GM12873 (cell line): Measurements from ENCODE around the gene TEAD1.

Experiments used
- TF ChIP-seq, protein P1 (sequence below): IDR thresholded peaks from 2 replicates; pipeline ENCODE4 v1.5.1; 2012; ENCODE audit warnings: low read depth, mild to moderate bottlenecking, moderate library complexity, low read length, control low read depth; ENCODE audit not compliant: insufficient read depth; ENCODE audit errors: missing control alignments

The TEAD1 gene

DNA sequence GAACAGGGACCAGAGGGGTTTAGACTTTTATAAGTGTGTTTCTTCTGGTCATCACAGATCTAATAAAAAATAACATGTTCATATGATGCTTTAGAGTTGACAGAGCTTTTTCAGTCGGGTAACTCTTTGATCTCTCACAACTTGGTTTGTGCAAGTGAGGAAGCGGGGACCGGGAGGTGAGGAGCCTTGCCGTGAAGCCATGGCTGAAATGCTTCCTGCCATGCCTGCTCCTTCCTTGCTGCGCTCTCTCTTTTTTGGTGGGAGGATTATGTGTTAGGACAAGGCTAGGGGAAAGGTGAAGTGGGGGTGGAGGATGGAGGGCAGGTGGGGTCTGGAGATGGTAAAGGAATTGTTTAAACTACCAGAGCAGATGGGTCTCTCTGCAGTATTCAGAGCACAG is 23.8 kb downstream of the TEAD1 start:
- TF ChIP-seq, protein P1, sequence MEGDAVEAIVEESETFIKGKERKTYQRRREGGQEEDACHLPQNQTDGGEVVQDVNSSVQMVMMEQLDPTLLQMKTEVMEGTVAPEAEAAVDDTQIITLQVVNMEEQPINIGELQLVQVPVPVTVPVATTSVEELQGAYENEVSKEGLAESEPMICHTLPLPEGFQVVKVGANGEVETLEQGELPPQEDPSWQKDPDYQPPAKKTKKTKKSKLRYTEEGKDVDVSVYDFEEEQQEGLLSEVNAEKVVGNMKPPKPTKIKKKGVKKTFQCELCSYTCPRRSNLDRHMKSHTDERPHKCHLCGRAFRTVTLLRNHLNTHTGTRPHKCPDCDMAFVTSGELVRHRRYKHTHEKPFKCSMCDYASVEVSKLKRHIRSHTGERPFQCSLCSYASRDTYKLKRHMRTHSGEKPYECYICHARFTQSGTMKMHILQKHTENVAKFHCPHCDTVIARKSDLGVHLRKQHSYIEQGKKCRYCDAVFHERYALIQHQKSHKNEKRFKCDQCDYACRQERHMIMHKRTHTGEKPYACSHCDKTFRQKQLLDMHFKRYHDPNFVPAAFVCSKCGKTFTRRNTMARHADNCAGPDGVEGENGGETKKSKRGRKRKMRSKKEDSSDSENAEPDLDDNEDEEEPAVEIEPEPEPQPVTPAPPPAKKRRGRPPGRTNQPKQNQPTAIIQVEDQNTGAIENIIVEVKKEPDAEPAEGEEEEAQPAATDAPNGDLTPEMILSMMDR: no peak

DNA sequence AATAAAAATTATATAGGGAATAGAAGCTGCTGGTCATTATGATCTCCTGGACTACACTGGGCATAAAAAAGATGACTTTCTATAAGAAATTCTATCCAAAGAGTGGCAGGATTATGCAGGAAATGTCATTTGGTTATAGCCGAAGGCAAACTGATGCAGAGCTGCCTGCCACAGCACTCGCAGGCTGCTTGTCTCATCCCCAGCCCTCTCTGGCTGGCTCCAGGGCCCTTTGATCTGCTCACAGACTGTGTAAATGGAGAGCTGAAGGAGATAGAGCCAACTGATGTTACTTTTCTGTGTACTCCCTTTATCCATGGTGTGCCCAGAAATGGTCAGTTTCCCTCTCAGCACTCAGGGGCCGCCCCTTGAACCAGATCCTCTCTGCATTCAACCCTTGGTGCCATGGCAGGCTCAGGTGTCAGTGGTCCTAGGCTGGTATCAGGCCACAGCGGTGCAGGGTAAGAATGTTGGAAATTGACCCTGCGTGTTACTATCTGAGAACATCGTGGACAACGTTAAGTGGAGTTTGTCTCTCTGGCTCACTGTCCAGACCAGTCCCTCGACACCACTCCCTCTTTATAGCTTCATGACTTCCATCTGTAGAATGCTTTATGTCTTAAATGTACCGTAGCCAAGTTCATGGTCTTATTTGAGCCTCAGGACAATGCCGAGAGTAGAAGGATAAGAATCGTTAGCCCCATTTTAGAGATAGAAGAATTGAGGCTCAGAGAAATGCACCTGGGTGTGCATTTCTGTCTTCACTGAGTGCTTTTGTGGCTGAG is 27.8 kb downstream of the TEAD1 start:
- TF ChIP-seq, protein P1: no peak

DNA sequence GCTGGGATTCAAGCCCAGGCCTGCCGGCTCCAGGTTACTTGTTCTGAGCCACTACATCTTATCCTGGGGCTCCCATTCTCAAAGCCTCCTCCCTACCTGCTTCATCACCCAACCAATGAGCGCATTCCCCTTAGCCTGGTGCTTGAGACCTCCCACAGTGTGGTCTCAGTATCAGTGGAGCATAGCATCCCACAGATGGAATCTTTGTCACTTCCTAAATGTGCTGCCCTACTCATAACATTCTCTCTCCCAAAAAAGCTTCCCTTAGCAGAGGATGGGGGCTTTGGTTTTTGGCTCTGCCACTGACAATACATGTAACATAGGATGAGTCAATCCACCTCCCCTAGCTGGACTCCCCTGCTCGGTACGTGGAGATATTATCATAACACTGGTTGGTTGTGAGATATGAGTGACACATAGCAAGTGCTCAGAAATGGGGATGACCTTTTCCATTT is 28.8 kb downstream of the TEAD1 start:
- TF ChIP-seq, protein P1: no peak

DNA sequence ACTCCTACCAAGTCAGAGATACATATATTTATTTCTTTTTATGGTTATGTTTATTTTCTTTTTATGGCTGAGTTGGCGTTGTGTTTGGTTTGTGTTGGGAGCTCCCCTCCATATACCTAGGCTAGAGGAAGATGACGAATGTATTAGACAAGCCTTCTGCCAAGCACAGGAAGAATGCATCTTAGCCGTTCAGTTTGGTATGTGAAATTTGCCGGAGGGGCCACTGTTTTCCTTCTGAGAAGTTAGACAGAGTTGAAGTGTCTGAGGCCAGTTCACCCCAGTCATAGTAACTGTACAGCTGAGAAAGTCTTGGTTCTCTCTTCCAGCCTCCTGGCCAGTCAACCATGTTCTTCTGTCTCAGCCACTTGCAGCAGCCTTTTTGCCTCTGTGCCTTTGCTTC is 29.8 kb downstream of the TEAD1 start:
- TF ChIP-seq, protein P1: no peak

DNA sequence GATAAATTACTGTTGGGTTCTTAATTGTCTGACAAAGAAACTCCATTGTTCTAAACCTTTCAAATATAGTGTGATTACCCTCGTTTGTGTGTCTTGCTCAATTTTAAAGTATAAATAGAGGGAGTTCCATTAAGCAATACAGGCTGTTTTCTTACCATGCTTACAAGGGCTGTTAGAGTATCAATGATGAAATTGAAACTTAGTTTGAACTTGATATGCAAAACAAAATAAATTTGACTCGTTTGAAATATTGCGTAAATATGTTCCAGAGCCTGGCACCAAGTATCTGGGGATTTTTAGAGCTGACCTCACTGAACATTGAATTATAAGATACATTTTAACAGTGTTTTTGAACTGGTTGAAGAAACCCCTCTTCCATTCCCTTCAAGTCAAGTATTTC is 31.7 kb downstream of the TEAD1 start:
- TF ChIP-seq, protein P1: no peak

DNA sequence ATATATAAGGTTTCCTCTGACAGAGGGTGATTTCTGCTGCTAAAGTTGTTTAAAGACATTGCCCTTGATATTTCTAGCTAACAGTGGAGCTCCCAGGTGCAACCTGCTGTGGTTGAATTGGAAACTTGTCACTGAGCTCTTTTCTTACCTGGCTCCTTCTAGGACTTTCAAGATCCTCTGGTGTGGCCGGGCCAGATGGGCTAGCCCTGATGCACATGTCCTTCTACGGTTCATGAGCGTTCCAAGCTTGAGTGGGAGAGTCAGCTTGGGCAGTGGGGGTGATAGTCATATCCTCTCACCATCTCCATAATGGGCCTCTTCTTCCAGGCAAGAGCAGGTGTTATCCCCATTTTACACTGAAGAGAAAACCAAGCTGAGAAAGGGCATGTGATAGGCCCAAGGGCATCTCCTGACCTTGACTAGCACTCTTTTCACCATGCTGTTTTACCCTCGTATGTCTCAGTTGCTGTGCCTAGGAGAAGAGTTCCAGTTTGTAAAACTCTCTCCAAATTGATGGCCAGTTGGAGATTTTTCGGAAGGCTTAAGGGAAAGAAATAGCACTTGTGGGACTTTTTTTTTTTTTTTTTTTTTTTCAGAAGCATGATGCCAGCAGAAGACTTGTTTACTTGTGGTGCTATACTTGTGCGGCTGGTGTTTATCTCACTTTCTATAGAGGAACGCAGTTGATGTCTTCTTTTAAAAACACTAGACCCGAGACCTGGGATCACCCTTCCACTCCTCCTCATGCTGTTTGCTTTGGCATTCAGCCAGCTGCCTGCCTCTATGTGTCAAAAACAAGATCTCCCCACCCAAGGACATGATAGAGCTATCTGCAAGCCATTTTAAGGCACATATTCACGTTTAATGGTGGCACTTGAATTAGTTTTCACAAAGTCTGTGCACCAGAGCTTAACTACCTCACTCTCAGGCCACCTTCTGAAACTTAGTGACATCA is 32.6 kb downstream of the TEAD1 start:
- TF ChIP-seq, protein P1: no peak

DNA sequence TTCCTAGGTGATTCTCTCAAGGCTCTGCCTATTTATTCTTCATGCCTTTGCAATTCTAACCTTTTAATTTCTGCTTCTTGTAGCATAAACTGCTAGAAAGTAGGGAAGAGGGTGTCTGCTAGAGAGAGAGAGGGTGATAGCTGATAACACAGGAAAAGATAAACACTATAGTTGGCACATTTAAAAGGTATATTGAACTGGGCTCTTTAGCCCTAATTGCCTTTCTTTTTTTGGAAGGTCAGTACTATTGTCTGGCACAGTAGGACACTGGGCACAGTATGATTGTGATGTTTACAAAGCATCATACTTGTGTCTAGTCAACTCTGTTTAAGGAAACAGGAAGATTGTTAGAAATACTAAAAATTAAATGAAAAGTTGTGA is 33.3 kb downstream of the TEAD1 start:
- TF ChIP-seq, protein P1: no peak
